ENCODE data around the gene CACNA1F. TPM values are rescaled to one million over a fixed set of nuclear protein-coding genes. Genes with fewer than 3 reads are reported as not detected.

The CACNA1F gene
- total RNA-seq, 1 experiment from 2014 or later = not detected

DNA sequence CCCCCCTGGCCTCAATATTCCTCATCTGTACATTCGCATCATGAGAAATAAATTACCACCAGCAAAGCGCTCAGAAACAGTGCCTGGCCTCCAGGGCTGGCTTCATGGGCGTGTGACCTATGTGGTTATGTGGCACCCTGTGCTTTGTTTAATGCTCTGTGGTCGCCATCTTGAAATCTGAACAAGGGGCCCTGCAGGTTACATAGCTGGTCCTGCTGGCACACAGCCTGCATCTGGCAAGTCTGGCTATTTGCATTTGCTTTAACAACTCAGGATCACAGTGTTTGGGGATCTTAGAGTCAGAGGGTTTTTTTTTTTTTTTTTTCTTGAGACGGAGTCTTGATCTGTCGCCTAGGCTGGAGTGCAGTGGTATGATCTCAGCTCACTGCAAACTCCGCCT is 21.5 kb upstream of the CACNA1F start:
- POLR2A ChIA-PET (ENCODE audit: low non-redundant PET) = no interaction called here
- no peak overlapping the region for H3K4me3 ChIP-seq (ENCODE audit: low read depth, low read length, poor library complexity, severe bottlenecking)
- H3K9me3 ChIP-seq (ENCODE audit: low read depth, low read length, poor library complexity, severe bottlenecking) = no peaks in the 10 kb centered on the region
- no peak for DNase-seq (ENCODE audit: low spot score)
- no peak overlapping the region for H3K27ac ChIP-seq (ENCODE audit: low read depth, low read length, poor library complexity, severe bottlenecking)
- BruUV-seq (replicated peaks) = no TSS peak
- CTCF ChIA-PET = no interaction called here
- H3K4me1 ChIP-seq (ENCODE audit: insufficient read depth, low read length, poor library complexity, severe bottlenecking) = no peaks in the 10 kb centered on the region
- intact Hi-C loops (cut with micrococcal nuclease; ENCODE audit: unreplicated experiment) = no loop called here
- H3K27me3 ChIP-seq (replicated peaks; ENCODE audit: insufficient read depth, low read depth, low read length, poor library complexity) = no peaks in the 10 kb centered on the region
- TF ChIP-seq, protein P1, sequence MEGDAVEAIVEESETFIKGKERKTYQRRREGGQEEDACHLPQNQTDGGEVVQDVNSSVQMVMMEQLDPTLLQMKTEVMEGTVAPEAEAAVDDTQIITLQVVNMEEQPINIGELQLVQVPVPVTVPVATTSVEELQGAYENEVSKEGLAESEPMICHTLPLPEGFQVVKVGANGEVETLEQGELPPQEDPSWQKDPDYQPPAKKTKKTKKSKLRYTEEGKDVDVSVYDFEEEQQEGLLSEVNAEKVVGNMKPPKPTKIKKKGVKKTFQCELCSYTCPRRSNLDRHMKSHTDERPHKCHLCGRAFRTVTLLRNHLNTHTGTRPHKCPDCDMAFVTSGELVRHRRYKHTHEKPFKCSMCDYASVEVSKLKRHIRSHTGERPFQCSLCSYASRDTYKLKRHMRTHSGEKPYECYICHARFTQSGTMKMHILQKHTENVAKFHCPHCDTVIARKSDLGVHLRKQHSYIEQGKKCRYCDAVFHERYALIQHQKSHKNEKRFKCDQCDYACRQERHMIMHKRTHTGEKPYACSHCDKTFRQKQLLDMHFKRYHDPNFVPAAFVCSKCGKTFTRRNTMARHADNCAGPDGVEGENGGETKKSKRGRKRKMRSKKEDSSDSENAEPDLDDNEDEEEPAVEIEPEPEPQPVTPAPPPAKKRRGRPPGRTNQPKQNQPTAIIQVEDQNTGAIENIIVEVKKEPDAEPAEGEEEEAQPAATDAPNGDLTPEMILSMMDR (conservative IDR thresholded peaks at IDR 0.05; ENCODE audit: low read depth, low read length) = no peak
- TF ChIP-seq EZH2 (IDR thresholded peaks at IDR 0.05; ENCODE audit: borderline replicate concordance, low read depth, low read length, poor library complexity, severe bottlenecking) = no peak
- H3K36me3 ChIP-seq (ENCODE audit: insufficient read depth, low read length, poor library complexity, severe bottlenecking) = no peaks in the 10 kb centered on the region

DNA sequence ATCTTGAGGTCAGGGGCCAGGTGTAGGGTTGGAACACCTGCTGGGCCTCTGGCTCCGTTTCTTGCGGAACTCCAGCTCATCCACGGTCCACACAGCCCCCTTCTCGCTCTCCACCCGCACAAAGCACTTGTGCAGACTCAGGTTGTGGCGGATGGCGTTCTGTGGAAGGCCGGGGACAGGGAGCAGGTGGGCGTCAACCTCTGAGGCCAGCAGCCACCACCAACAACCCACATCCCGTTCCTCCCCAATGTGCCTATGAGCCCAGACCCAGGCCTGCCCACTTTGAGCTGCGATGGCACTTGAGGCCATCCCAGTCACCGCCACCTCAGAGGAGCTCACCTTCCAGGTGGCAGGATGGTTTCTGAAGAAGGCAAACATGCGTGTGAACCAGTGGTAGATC is 18.2 kb upstream of the CACNA1F start:
- no peak for DNase-seq (ENCODE audit: low spot score)
- no peak overlapping the region for H3K4me3 ChIP-seq (ENCODE audit: low read depth, low read length, poor library complexity, severe bottlenecking)
- no peak overlapping the region for H3K27ac ChIP-seq (ENCODE audit: low read depth, low read length, poor library complexity, severe bottlenecking)
- BruUV-seq (replicated peaks) = no TSS peak
- POLR2A ChIA-PET (ENCODE audit: low non-redundant PET) = no interaction called here
- CTCF ChIA-PET = no interaction called here
- no peaks in the 10 kb centered on the region for H3K36me3 ChIP-seq (ENCODE audit: insufficient read depth, low read length, poor library complexity, severe bottlenecking)
- intact Hi-C loops (cut with micrococcal nuclease; ENCODE audit: unreplicated experiment) = no loop called here
- H3K27me3 ChIP-seq (replicated peaks; ENCODE audit: insufficient read depth, low read depth, low read length, poor library complexity) = no peaks in the 10 kb centered on the region
- no peaks in the 10 kb centered on the region for H3K4me1 ChIP-seq (ENCODE audit: insufficient read depth, low read length, poor library complexity, severe bottlenecking)
- no peak for TF ChIP-seq EZH2 (IDR thresholded peaks at IDR 0.05; ENCODE audit: borderline replicate concordance, low read depth, low read length, poor library complexity, severe bottlenecking)
- TF ChIP-seq, protein P1 (conservative IDR thresholded peaks at IDR 0.05; ENCODE audit: low read depth, low read length) = no peak
- no peaks in the 10 kb centered on the region for H3K9me3 ChIP-seq (ENCODE audit: low read depth, low read length, poor library complexity, severe bottlenecking)

DNA sequence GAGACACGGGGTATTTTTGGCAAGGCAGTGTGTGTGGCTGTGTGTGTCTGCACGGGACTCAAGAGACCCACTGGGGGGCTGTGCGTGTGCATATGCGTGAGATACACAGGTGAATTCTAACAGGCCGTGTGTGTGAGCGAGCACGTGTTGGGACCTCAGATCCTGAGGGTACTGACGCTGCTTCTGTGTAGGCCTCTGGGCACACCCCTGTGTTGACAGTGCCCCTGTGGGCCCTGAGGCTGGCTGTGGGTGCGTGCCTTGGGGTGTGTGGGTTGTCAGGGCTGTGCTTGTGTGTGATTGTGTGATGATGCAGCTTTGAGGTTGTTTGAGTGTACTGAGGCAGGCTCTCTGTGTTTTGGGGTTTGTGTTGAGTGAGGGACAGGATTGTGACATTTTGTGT is 17.4 kb upstream of the CACNA1F start:
- no peak for DNase-seq (ENCODE audit: low spot score)
- H3K36me3 ChIP-seq (ENCODE audit: insufficient read depth, low read length, poor library complexity, severe bottlenecking) = no peaks in the 10 kb centered on the region
- TF ChIP-seq, protein P1 (conservative IDR thresholded peaks at IDR 0.05; ENCODE audit: low read depth, low read length) = no peak
- TF ChIP-seq EZH2 (IDR thresholded peaks at IDR 0.05; ENCODE audit: borderline replicate concordance, low read depth, low read length, poor library complexity, severe bottlenecking) = no peak
- no peaks in the 10 kb centered on the region for H3K27me3 ChIP-seq (replicated peaks; ENCODE audit: insufficient read depth, low read depth, low read length, poor library complexity)
- CTCF ChIA-PET = no interaction called here
- H3K4me1 ChIP-seq (ENCODE audit: insufficient read depth, low read length, poor library complexity, severe bottlenecking) = no peaks in the 10 kb centered on the region
- BruUV-seq (replicated peaks) = no TSS peak
- POLR2A ChIA-PET (ENCODE audit: low non-redundant PET) = no interaction called here
- H3K9me3 ChIP-seq (ENCODE audit: low read depth, low read length, poor library complexity, severe bottlenecking) = no peaks in the 10 kb centered on the region
- no peak overlapping the region for H3K4me3 ChIP-seq (ENCODE audit: low read depth, low read length, poor library complexity, severe bottlenecking)
- intact Hi-C loops (cut with micrococcal nuclease; ENCODE audit: unreplicated experiment) = no loop called here
- no peak overlapping the region for H3K27ac ChIP-seq (ENCODE audit: low read depth, low read length, poor library complexity, severe bottlenecking)

Measured in A673 (cell line).